ENCODE measurements around the gene BRAF. TPM values are rescaled to one million over a fixed set of nuclear protein-coding genes. Genes with fewer than 3 reads are reported as not detected.

Gene BRAF
- total RNA-seq, 2 donors from 2014 or later = 56.1 to 59.6 TPM

- no peak for ATAC-seq
- Mint-ChIP-seq H3K4me3 (no peak overlapping the region), H3K27ac (no peak overlapping the region), H3K36me3 (ENCODE audit: low read depth) (peaks cover 3% of the 10 kb centered on the region), H3K4me1 (peaks cover 30% of the 10 kb centered on the region), H3K27me3 (no peaks in the 10 kb centered on the region)
- no peak for DNase-seq
- no peaks in the 10 kb centered on the region for H3K9me3 ChIP-seq (ENCODE audit: control insufficient read depth, low read length, poor library complexity, severe bottlenecking)
These were observed 15.1 kb downstream of the BRAF start for GRCh38 chr7:140909476-140910161.

GRCh38 chr7:140908361-140908760 is 16.4 kb downstream of the BRAF start:
- no peak overlapping the region for H3K27ac Mint-ChIP-seq
- peaks cover 3% of the 10 kb centered on the region for H3K36me3 Mint-ChIP-seq (ENCODE audit: low read depth)
- H3K4me3 Mint-ChIP-seq = no peak overlapping the region
- no peaks in the 10 kb centered on the region for H3K27me3 Mint-ChIP-seq
- no peaks in the 10 kb centered on the region for H3K9me3 ChIP-seq (ENCODE audit: control insufficient read depth, low read length, poor library complexity, severe bottlenecking)
- H3K4me1 Mint-ChIP-seq = peaks cover 30% of the 10 kb centered on the region
- DNase-seq = no peak
- no peak for ATAC-seq

GRCh38 chr7:140903741-140904480 is 20.8 kb downstream of the BRAF start:
- no peak overlapping the region for H3K4me3 Mint-ChIP-seq
- ATAC-seq = no peak

GRCh38 chr7:140902303-140902953 is 22.3 kb downstream of the BRAF start:
- DNase-seq (no peak), ATAC-seq (peak; percentile 73)
- Mint-ChIP-seq H3K36me3 (ENCODE audit: low read depth) (no peaks in the 10 kb centered on the region), H3K27ac (peak overlapping the region; percentile 83), H3K4me1 (peaks cover 32% of the 10 kb centered on the region), H3K4me3 (peak overlapping the region; percentile 65), H3K27me3 (no peaks in the 10 kb centered on the region)
- H3K9me3 ChIP-seq (ENCODE audit: control insufficient read depth, low read length, poor library complexity, severe bottlenecking) = no peaks in the 10 kb centered on the region

More at GRCh38 chr7:140903741-140904480, 20.8 kb downstream of the BRAF start:
- Mint-ChIP-seq H3K27me3 (no peaks in the 10 kb centered on the region), H3K4me1 (peaks cover 30% of the 10 kb centered on the region), H3K27ac (no peak overlapping the region), H3K36me3 (ENCODE audit: low read depth) (no peaks in the 10 kb centered on the region)
- DNase-seq = no peak
- no peaks in the 10 kb centered on the region for H3K9me3 ChIP-seq (ENCODE audit: control insufficient read depth, low read length, poor library complexity, severe bottlenecking)

- Mint-ChIP-seq H3K4me3 (no peak overlapping the region), H3K27me3 (no peaks in the 10 kb centered on the region), H3K36me3 (ENCODE audit: low read depth) (no peaks in the 10 kb centered on the region), H3K27ac (peak overlapping the region; percentile 83), H3K4me1 (peaks cover 34% of the 10 kb centered on the region)
- ATAC-seq = peak; percentile 9
- H3K9me3 ChIP-seq (ENCODE audit: control insufficient read depth, low read length, poor library complexity, severe bottlenecking) = no peaks in the 10 kb centered on the region
- no peak for DNase-seq
These were observed 22.8 kb downstream of the BRAF start for GRCh38 chr7:140901941-140902302.

GRCh38 chr7:140899883-140900282 is 24.8 kb downstream of the BRAF start:
- H3K9me3 ChIP-seq (ENCODE audit: control insufficient read depth, low read length, poor library complexity, severe bottlenecking) = no peaks in the 10 kb centered on the region
- DNase-seq (no peak), ATAC-seq (no peak)
- no peaks in the 10 kb centered on the region for H3K36me3 Mint-ChIP-seq (ENCODE audit: low read depth)
- no peak overlapping the region for H3K27ac Mint-ChIP-seq
- peaks cover 46% of the 10 kb centered on the region for H3K4me1 Mint-ChIP-seq
- H3K4me3 Mint-ChIP-seq = no peak overlapping the region
- H3K27me3 Mint-ChIP-seq = no peaks in the 10 kb centered on the region

- Mint-ChIP-seq H3K4me3 (no peak overlapping the region), H3K36me3 (ENCODE audit: low read depth) (no peaks in the 10 kb centered on the region), H3K27ac (no peak overlapping the region), H3K4me1 (peaks cover 49% of the 10 kb centered on the region), H3K27me3 (no peaks in the 10 kb centered on the region)
- ATAC-seq (no peak), DNase-seq (no peak)
- no peaks in the 10 kb centered on the region for H3K9me3 ChIP-seq (ENCODE audit: control insufficient read depth, low read length, poor library complexity, severe bottlenecking)
These were observed 25.8 kb downstream of the BRAF start for GRCh38 chr7:140898786-140899536.

- no peaks in the 10 kb centered on the region for H3K9me3 ChIP-seq (ENCODE audit: control insufficient read depth, low read length, poor library complexity, severe bottlenecking)
- H3K27me3 Mint-ChIP-seq = no peaks in the 10 kb centered on the region
- no peak overlapping the region for H3K4me3 Mint-ChIP-seq
- H3K36me3 Mint-ChIP-seq (ENCODE audit: low read depth) = peaks cover 2% of the 10 kb centered on the region
- ATAC-seq = no peak
- DNase-seq = no peak
- H3K4me1 Mint-ChIP-seq = peaks cover 48% of the 10 kb centered on the region
- no peak overlapping the region for H3K27ac Mint-ChIP-seq
These were observed 27.7 kb downstream of the BRAF start for GRCh38 chr7:140896996-140897395.

GRCh38 chr7:140889645-140890044 is 35.1 kb downstream of the BRAF start:
- ATAC-seq = no peak
- no peak overlapping the region for H3K4me3 Mint-ChIP-seq

GRCh38 chr7:140889150-140889549 is 35.6 kb downstream of the BRAF start:
- Mint-ChIP-seq H3K27me3 (no peaks in the 10 kb centered on the region), H3K36me3 (ENCODE audit: low read depth) (peaks cover 2% of the 10 kb centered on the region), H3K27ac (no peak overlapping the region), H3K4me1 (peaks cover 46% of the 10 kb centered on the region), H3K4me3 (no peak overlapping the region)
- ATAC-seq (no peak), DNase-seq (no peak)
- no peaks in the 10 kb centered on the region for H3K9me3 ChIP-seq (ENCODE audit: control insufficient read depth, low read length, poor library complexity, severe bottlenecking)

More at GRCh38 chr7:140889645-140890044, 35.1 kb downstream of the BRAF start:
- Mint-ChIP-seq H3K27ac (no peak overlapping the region), H3K4me1 (peaks cover 48% of the 10 kb centered on the region), H3K27me3 (no peaks in the 10 kb centered on the region), H3K36me3 (ENCODE audit: low read depth) (peaks cover 2% of the 10 kb centered on the region)
- no peaks in the 10 kb centered on the region for H3K9me3 ChIP-seq (ENCODE audit: control insufficient read depth, low read length, poor library complexity, severe bottlenecking)
- no peak for DNase-seq

GRCh38 chr7:140888087-140888486 is 36.6 kb downstream of the BRAF start:
- Mint-ChIP-seq H3K4me3 (no peak overlapping the region), H3K4me1 (peaks cover 41% of the 10 kb centered on the region), H3K36me3 (ENCODE audit: low read depth) (no peaks in the 10 kb centered on the region), H3K27ac (peak overlapping the region; percentile 41), H3K27me3 (no peaks in the 10 kb centered on the region)
- H3K9me3 ChIP-seq (ENCODE audit: control insufficient read depth, low read length, poor library complexity, severe bottlenecking) = no peaks in the 10 kb centered on the region
- ATAC-seq = no peak
- DNase-seq = no peak

- DNase-seq (no peak), ATAC-seq (peak; percentile 22)
- H3K36me3 Mint-ChIP-seq (ENCODE audit: low read depth) = no peaks in the 10 kb centered on the region
- no peaks in the 10 kb centered on the region for H3K27me3 Mint-ChIP-seq
- H3K9me3 ChIP-seq (ENCODE audit: control insufficient read depth, low read length, poor library complexity, severe bottlenecking) = no peaks in the 10 kb centered on the region
- no peak overlapping the region for H3K4me3 Mint-ChIP-seq
- peaks cover 42% of the 10 kb centered on the region for H3K4me1 Mint-ChIP-seq
- peak overlapping the region; percentile 53 for H3K27ac Mint-ChIP-seq
These were observed 38.9 kb downstream of the BRAF start for GRCh38 chr7:140885735-140886334.

All from T-helper 17 cell (primary cell).